ENCODE results near the gene TMEM119.
A peak's percentile ranks its signal among the peaks of the same experiment; 100 is the strongest.

Gene TMEM119

DNA sequence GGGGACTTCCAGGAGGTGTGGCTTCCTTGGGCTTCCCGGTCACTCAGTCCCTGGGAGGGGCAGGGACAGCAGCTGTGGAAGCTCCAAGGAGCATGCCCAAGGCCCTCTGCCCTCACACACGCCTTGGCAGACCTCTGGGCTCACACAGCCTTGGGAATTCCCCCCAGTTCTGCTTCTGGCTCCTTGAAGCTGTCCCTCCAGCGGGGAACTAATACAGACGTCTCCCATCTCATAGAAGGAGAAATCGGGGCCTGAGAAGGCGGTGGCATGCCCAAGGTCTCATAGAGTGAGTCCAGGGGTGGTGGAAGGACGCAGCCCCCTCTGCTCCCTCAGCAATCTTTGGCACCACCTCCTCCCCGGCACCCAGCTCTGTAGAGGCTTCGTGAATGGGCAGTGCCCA is 15.7 kb upstream of the TMEM119 start:
- TF ChIP-seq, protein P1, sequence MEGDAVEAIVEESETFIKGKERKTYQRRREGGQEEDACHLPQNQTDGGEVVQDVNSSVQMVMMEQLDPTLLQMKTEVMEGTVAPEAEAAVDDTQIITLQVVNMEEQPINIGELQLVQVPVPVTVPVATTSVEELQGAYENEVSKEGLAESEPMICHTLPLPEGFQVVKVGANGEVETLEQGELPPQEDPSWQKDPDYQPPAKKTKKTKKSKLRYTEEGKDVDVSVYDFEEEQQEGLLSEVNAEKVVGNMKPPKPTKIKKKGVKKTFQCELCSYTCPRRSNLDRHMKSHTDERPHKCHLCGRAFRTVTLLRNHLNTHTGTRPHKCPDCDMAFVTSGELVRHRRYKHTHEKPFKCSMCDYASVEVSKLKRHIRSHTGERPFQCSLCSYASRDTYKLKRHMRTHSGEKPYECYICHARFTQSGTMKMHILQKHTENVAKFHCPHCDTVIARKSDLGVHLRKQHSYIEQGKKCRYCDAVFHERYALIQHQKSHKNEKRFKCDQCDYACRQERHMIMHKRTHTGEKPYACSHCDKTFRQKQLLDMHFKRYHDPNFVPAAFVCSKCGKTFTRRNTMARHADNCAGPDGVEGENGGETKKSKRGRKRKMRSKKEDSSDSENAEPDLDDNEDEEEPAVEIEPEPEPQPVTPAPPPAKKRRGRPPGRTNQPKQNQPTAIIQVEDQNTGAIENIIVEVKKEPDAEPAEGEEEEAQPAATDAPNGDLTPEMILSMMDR (IDR thresholded peaks at IDR 0.05; ENCODE audit: control insufficient read depth, extremely low read depth, insufficient read depth), result no peak
- H3K4me3 ChIP-seq (ENCODE audit: low read depth, low read length), result no peak overlapping the region
- DNase-seq (ENCODE audit: low read depth), result no peak

DNA sequence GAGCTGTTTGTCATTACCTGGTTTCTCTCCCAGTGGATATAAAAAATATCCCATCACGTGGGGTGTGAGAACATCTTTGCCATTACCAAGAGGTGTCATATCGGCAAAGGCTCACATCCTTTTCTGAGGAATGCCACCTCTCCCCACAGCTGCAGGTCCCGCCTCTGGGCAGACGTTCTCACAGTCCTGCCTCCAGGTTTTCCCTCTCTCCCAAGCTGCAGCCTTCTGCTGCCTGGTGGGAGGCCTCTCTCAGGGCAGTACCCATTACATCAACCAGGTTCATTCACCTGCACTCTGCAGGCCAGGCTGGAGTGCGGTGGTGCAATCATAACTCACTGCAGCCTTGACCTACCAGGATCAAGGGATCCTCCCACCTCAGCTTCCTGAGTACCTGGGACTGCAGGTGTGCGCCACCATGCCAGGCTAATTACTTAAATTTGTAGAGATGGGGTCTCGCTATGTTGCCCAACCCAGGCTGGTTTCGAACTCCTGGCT is 15.0 kb upstream of the TMEM119 start:
- no peak overlapping the region for H3K4me3 ChIP-seq (ENCODE audit: low read depth, low read length)
- TF ChIP-seq, protein P1 (IDR thresholded peaks at IDR 0.05; ENCODE audit: control insufficient read depth, extremely low read depth, insufficient read depth), result no peak
- DNase-seq (ENCODE audit: low read depth), result no peak

DNA sequence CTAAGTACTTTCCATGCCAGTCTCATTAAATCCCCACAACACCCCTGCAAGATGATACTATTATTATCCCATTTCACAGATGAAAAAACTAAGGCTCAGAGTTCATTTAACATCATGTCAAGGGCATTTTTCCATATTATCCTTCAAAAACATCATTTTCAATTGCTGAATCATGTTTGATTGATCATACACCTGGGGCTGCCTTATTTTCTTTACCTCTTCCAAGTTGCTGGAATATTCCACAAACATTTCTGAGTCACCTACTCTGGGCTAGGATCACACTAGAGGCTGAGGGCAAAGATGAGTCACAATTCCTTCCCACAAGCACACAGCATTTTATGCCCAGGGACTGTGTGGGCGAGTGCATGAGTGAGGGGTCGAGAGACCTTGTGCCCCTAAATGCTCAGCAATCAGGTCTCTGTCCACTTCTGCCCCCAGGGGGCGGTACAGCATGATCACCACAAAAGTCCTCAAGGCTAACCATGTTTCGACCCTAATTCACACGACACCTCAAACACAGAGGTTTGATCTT is 14.1 kb upstream of the TMEM119 start:
- no peak for DNase-seq (ENCODE audit: low read depth)
- no peak overlapping the region for H3K4me3 ChIP-seq (ENCODE audit: low read depth, low read length)
- TF ChIP-seq, protein P1 (IDR thresholded peaks at IDR 0.05; ENCODE audit: control insufficient read depth, extremely low read depth, insufficient read depth), result peak; percentile 26; the same call in 1 of the 2 replicates

DNA sequence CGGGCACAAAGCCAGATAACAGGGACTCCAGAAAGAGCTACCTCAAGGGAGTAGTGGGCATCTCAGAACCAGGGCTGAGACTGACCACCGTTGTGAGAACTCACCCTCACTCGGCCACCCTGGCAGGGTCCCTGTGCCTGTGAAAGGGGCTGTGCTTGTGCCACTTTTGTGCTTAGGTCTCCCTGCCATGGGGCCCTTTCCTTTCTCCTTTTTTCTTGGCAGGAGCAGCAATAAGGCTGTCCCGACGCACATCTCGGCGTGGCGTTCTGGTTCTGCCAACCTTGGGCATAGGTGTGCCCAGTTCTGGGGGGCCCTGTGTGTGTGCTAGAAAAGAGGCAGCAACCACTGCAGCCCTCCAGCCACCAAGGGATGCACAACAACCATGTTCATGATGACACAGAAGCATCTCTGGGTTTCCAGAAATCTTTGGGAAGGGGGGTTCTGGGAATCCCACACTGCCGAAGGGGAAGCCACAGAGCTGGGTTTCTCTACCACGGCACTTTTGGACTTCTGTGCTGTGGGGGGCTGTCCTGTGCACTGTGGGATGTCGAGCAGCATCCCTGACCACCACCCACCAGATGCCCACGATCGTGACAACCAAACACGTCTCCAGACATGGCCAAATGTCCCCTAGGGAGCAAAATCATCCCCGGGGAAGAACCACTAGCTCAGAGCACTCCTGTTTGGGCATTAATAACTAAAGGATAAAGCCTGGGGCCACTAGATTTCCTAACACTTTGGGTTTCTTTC is 13.1 kb upstream of the TMEM119 start:
- no peak overlapping the region for H3K4me3 ChIP-seq (ENCODE audit: low read depth, low read length)
- TF ChIP-seq, protein P1 (IDR thresholded peaks at IDR 0.05; ENCODE audit: control insufficient read depth, extremely low read depth, insufficient read depth), result no peak
- no peak for DNase-seq (ENCODE audit: low read depth)

DNA sequence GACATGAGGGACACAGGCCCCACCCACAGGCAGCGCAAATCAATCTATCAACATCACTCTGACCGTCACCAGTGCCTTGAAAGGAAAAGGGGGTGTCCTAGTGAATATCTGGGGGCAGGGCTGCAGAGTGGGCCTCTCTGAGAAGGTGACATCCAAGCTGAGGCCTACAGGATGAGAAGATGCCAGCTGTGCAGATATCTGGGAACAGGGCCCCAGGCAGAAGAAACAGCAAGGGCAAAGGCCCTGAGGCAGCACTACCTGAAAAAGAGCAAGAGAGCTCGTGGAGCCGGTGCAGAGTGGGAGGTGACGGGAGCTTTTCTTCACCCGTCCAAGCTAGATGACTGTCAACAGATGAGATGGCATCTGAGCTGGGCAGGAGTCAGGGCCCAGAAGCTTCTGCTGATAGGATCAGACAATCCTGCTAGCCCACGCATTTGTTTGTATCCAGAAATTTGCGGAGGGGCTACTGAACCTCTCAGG is 12.5 kb upstream of the TMEM119 start:
- DNase-seq (ENCODE audit: low read depth), result no peak
- TF ChIP-seq, protein P1 (IDR thresholded peaks at IDR 0.05; ENCODE audit: control insufficient read depth, extremely low read depth, insufficient read depth), result no peak
- H3K4me3 ChIP-seq (ENCODE audit: low read depth, low read length), result no peak overlapping the region

DNA sequence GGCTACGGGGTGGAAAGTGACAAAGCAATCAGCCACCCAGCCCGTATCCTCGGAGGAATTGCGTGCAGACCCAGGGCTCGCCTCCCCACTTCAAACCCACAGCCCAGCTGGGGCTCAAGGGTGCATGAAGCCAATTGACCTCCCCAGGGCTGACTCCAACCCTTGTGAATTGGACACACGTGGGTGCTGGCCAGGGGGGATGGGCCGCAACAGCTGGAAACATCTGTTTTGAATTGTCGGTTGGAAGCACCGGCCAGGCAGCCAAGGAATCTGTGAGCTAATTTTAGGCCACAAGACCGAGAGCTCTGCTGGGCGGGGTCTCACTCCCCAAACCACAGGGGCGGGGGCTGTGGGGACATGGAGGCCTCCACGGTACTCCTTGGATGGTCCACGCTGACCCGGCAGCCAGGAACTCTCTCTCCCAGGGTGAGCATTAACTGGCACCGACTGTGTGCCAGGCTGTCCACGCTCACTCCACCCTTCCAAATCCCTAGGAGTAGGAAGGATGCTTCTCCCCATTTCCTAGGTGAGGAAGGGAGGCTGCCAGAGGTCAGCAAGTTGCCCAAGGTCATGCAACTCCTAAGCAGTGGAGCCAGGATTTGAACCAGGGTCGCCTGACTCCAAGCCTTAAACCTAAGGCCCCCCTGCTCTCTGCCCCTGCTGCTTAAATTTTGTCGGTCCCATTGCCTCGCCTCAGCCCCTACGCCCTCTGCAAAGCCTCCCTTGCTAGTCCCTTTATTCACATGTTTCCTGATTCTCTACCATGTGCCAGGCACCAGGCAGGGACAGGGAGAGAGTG is 11.9 kb upstream of the TMEM119 start:
- TF ChIP-seq, protein P1 (IDR thresholded peaks at IDR 0.05; ENCODE audit: control insufficient read depth, extremely low read depth, insufficient read depth), result no peak
- no peak overlapping the region for H3K4me3 ChIP-seq (ENCODE audit: low read depth, low read length)
- no peak for DNase-seq (ENCODE audit: low read depth)
